SJSA1 (cell line): ENCODE measurements around the gene INO80D. TPM values are rescaled to one million over a fixed set of nuclear protein-coding genes. Genes with fewer than 3 reads are reported as not detected.
"Not testable (repeated sequence)": the region's sequence is repeated elsewhere in the genome, so short reads cannot be mapped to it uniquely, and the experiment has no call there.

Experiments
- DNase-seq, 2 experiments: peaks; one replicate each; pipeline ENCODE4 v3.0.0-alpha.2; 2015 to 2020; ENCODE audit warnings: low spot score in 2 of 2, low read depth in 1 of 2
- H3K27ac ChIP-seq: fragments of 250-450 bp; sonication (Bioruptor Pico); 2 replicates; pipeline ENCODE4 v1.5.1; 2020; ENCODE audit warnings: mild to moderate bottlenecking, moderate library complexity
- H3K27me3 ChIP-seq: fragments of 250-450 bp; sonication (Bioruptor Pico); replicated peaks from 2 replicates; pipeline ENCODE4 v1.5.1; 2020; ENCODE audit warnings: mild to moderate bottlenecking, moderate library complexity
- H3K36me3 ChIP-seq: fragments of 250-450 bp; sonication (Bioruptor Pico); 2 replicates; pipeline ENCODE4 v1.5.1; 2020; ENCODE audit warnings: mild to moderate bottlenecking
- H3K4me1 ChIP-seq: fragments of 250-450 bp; sonication (Bioruptor Pico); replicated peaks from 2 replicates; pipeline ENCODE4 v1.6.1; 2021; ENCODE audit warnings: mild to moderate bottlenecking
- H3K4me3 ChIP-seq: fragments of 250-450 bp; sonication (Bioruptor Pico); 2 replicates; pipeline ENCODE4 v1.5.1; 2020; ENCODE audit warnings: mild to moderate bottlenecking
- H3K9me3 ChIP-seq: fragments of 250-450 bp; sonication (Bioruptor Pico); replicated peaks from 2 replicates; pipeline ENCODE4 v1.5.1; 2020; ENCODE audit warnings: mild to moderate bottlenecking
- total RNA-seq: library from RNA; depleted of rRNA; stranded (reverse); fragments of >200 nt; shearing (Covaris generic); gene quantifications from 2 replicates; pipeline ENCODE4 v1.2.3, GENCODE V29; 2014; rRNA removed

The INO80D gene, protein sequence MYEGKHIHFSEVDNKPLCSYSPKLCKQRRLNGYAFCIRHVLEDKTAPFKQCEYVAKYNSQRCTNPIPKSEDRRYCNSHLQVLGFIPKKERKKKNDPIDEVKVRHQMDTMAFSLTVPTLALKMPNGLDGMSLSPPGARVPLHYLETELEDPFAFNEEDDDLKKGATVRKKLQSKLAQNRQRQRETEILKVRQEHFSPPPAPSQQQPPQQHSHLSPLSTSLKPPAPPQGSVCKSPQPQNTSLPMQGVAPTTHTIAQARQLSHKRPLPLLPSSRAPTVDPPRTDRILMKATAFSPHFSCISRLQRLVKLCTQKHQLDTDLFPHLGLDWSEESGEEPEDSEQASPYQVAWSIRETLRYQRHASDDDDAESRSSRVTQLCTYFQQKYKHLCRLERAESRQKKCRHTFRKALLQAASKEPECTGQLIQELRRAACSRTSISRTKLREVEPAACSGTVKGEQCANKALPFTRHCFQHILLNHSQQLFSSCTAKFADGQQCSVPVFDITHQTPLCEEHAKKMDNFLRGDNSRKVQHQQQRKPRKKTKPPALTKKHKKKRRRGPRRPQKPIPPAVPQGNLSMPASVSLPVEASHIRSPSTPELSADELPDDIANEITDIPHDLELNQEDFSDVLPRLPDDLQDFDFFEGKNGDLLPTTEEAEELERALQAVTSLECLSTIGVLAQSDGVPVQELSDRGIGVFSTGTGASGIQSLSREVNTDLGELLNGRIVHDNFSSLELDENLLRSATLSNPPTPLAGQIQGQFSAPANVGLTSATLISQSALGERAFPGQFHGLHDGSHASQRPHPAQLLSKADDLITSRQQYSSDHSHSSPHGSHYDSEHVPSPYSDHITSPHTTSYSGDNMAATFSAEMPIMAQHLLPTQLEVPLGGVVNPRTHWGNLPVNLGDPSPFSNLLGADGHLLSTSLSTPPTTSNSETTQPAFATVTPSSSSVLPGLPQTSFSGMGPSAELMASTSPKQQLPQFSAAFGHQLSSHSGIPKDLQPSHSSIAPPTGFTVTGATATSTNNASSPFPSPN
- total RNA-seq: 5.5 and 5.7 TPM in 2 replicates

- DNase-seq: peak; percentile 80 to 94
- H3K4me1 ChIP-seq: no peaks in the 10 kb centered on the region; the same call in 1 of the 2 replicates
- peak within 1 kb of the TSS; percentile 90 for H3K4me3 ChIP-seq
- no peaks in the 10 kb centered on the region for H3K9me3 ChIP-seq
- peak within 1 kb of the TSS; percentile 88 for H3K27ac ChIP-seq
- H3K36me3 ChIP-seq: peaks cover 12% of the 10 kb centered on the region
- no peaks in the 10 kb centered on the region for H3K27me3 ChIP-seq
Observed at GRCh38 chr2:206085742-206086445, at the start of gene INO80D. TSS of gene INO80D (minus strand) at chr2:206086174. CDS start at chr2:206063016, 23,158 bp downstream.

- Histone ChIP-seq H3K27ac (no peak overlapping the region), H3K36me3 (peaks cover 88% of the 10 kb centered on the region), H3K4me3 (no peak overlapping the region), H3K4me1 (no peaks in the 10 kb centered on the region), H3K27me3 (no peaks in the 10 kb centered on the region), H3K9me3 (no peaks in the 10 kb centered on the region)
- DNase-seq: no peak
Observed at GRCh38 chr2:206127656-206128055, 41.7 kb upstream of the INO80D start.

DNA sequence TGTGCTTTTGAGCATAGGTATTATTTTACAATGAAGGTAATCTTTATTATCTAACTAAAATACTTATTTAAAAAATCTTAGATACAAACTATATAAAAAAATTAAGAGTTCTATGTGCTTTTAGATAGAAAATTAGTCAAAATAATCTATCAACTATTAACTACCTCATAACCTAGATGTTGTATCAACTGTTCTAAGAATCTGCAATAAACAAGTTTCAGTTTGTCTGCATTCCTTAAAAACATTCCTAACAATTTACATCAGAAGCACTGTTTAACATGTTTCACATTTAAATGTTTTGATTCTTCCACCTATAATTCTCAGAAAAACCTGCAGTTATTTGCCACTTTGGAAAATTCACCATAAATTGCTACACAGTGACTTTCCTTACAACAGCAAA lies 39.9 kb upstream of the INO80D start:
- Histone ChIP-seq H3K27me3 (no peaks in the 10 kb centered on the region), H3K9me3 (no peaks in the 10 kb centered on the region), H3K27ac (no peak overlapping the region), H3K4me1 (no peaks in the 10 kb centered on the region), H3K36me3 (peaks cover 90% of the 10 kb centered on the region), H3K4me3 (no peak overlapping the region)
- no peak for DNase-seq

DNA sequence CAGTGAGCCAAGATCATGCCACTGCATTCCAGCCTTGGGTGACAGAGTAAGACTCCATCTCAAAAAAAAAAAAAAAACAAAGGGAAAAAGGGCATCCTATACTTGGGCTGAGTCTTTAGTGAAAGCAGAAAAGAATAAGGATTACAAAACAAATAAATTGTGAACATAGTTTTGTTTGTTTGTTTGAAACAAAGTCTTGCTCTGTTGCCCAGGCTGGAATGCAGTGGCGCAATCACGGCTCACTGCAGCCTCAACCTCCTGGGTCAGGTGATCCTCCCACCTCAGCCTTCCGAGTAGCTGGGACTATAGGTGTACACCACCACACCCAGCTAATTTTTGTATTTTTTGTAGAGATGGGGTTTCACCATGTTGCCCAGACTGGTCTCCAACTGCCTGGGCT lies 36.6 kb upstream of the INO80D start:
- not testable (repeated sequence) for H3K27me3 ChIP-seq, H3K4me3 ChIP-seq, H3K27ac ChIP-seq, H3K4me1 ChIP-seq, H3K9me3 ChIP-seq, DNase-seq
- H3K36me3 ChIP-seq: peaks cover 72% of the 10 kb centered on the region

- no peaks in the 10 kb centered on the region for H3K27me3 ChIP-seq
Observed at GRCh38 chr2:206116278-206116677, 30.3 kb upstream of the INO80D start.

GRCh38 chr2:206115026-206115578 lies 29.1 kb upstream of the INO80D start:
- Histone ChIP-seq H3K9me3 (no peaks in the 10 kb centered on the region), H3K27me3 (no peaks in the 10 kb centered on the region), H3K36me3 (peaks cover 12% of the 10 kb centered on the region), H3K27ac (no peak overlapping the region), H3K4me1 (no peaks in the 10 kb centered on the region), H3K4me3 (no peak overlapping the region)
- DNase-seq: no peak

More at GRCh38 chr2:206116278-206116677, 30.3 kb upstream of the INO80D start:
- Histone ChIP-seq H3K36me3 (peaks cover 24% of the 10 kb centered on the region), H3K9me3 (no peaks in the 10 kb centered on the region), H3K4me1 (no peaks in the 10 kb centered on the region), H3K27ac (no peak overlapping the region), H3K4me3 (no peak overlapping the region)
- DNase-seq: no peak

DNA sequence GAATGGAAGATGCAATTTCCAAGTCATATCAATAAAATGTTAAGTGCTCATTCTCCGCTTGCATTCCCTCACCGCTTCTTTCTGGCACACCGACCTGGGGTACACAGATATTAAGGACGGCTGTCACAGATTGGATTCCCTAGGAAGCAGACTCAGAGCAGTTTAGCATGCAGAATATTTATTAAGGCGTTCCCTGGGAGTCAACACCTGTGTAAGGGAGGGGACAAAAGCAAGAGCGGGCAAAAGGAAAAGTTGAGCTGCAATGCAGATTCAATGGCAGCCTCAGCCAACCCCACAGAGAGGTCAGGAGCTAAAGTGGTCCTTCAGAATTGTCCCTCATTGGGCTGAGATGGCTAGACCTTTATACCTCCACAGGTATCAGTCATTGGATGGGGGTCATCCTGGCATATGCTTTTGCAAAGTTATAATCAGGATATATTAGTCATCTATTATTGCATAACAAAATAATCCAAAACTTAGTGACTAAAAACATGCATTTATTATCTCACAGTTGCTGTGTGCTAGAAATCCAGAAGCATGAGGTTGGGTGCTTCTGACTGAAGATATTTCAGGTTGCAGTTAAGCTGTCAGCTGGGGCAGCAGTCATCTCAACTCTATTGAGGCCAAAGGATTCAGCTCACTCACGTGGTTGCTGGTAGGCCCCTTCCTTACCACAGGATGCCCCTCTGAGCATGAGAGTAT lies 27.0 kb upstream of the INO80D start:
- no peak for DNase-seq
- peaks cover 7% of the 10 kb centered on the region; the same call in 1 of the 2 replicates for H3K36me3 ChIP-seq
- no peaks in the 10 kb centered on the region for H3K4me1 ChIP-seq
- no peak overlapping the region for H3K4me3 ChIP-seq
- H3K27me3 ChIP-seq: no peaks in the 10 kb centered on the region
- H3K27ac ChIP-seq: no peak overlapping the region
- H3K9me3 ChIP-seq: no peaks in the 10 kb centered on the region

- no peaks in the 10 kb centered on the region for H3K9me3 ChIP-seq
- H3K36me3 ChIP-seq: peaks cover 7% of the 10 kb centered on the region; the same call in 1 of the 2 replicates
- no peak overlapping the region for H3K4me3 ChIP-seq
- no peak for DNase-seq
- H3K27ac ChIP-seq: no peak overlapping the region
- no peaks in the 10 kb centered on the region for H3K27me3 ChIP-seq
- H3K4me1 ChIP-seq: no peaks in the 10 kb centered on the region
Observed at GRCh38 chr2:206112108-206112507, 26.1 kb upstream of the INO80D start.

- H3K9me3 ChIP-seq: no peaks in the 10 kb centered on the region
- no peak overlapping the region for H3K27ac ChIP-seq
- no peaks in the 10 kb centered on the region for H3K27me3 ChIP-seq
- H3K4me1 ChIP-seq: peaks cover 10% of the 10 kb centered on the region
- no peaks in the 10 kb centered on the region for H3K36me3 ChIP-seq
- DNase-seq: no peak
- H3K4me3 ChIP-seq: no peak overlapping the region
Observed at GRCh38 chr2:206108713-206109112, 22.7 kb upstream of the INO80D start.

GRCh38 chr2:206105541-206105940 lies 19.6 kb upstream of the INO80D start:
- H3K27me3 ChIP-seq: no peaks in the 10 kb centered on the region
- H3K27ac ChIP-seq: no peak overlapping the region; the same call in 1 of the 2 replicates
- H3K4me3 ChIP-seq: no peak overlapping the region
- no peaks in the 10 kb centered on the region for H3K9me3 ChIP-seq
- peaks cover 10% of the 10 kb centered on the region for H3K4me1 ChIP-seq
- DNase-seq: no peak
- no peaks in the 10 kb centered on the region for H3K36me3 ChIP-seq

- Histone ChIP-seq H3K4me1 (peaks cover 10% of the 10 kb centered on the region), H3K27ac (no peak overlapping the region), H3K27me3 (no peaks in the 10 kb centered on the region), H3K9me3 (no peaks in the 10 kb centered on the region), H3K4me3 (no peak overlapping the region), H3K36me3 (no peaks in the 10 kb centered on the region)
- DNase-seq: no peak
Observed at GRCh38 chr2:206105038-206105437, 19.1 kb upstream of the INO80D start.

DNA sequence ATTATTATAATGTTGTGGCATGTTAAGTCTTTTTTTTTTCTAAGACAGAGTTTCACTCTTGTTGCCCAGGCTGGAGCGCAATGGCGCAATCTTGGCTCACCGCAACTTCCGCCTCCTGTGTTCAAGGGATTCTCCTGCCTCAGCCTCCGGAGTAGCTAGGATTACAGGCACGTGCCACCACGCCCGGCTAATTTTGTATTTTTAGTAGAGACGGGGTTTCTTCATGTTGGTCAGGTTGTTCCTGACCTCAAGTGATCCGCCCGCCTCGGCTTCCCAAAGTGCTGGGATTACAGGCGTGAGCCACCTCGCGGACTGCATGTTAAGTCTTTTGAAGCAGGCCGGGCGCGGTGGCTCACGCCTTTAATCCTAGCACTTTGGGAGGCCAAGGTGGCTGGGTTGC lies 12.9 kb upstream of the INO80D start:
- not testable (repeated sequence) for DNase-seq, H3K9me3 ChIP-seq, H3K4me1 ChIP-seq, H3K4me3 ChIP-seq, H3K27me3 ChIP-seq, H3K27ac ChIP-seq, H3K36me3 ChIP-seq
